GM12874 (cell line): ENCODE results near the gene SYCP3.

ENCODE experiments used
- TF ChIP-seq, protein P1 (sequence below): IDR thresholded peaks from 2 replicates; pipeline ENCODE4 v1.5.1; 2011; ENCODE audit warnings: low read depth, mild to moderate bottlenecking, control low read depth, low read length, moderate library complexity; ENCODE audit not compliant: insufficient read depth

SYCP3 gene

GRCh38 chr12:101698800-101699347, 40.4 kb downstream of the SYCP3 start:
- TF ChIP-seq, protein P1, sequence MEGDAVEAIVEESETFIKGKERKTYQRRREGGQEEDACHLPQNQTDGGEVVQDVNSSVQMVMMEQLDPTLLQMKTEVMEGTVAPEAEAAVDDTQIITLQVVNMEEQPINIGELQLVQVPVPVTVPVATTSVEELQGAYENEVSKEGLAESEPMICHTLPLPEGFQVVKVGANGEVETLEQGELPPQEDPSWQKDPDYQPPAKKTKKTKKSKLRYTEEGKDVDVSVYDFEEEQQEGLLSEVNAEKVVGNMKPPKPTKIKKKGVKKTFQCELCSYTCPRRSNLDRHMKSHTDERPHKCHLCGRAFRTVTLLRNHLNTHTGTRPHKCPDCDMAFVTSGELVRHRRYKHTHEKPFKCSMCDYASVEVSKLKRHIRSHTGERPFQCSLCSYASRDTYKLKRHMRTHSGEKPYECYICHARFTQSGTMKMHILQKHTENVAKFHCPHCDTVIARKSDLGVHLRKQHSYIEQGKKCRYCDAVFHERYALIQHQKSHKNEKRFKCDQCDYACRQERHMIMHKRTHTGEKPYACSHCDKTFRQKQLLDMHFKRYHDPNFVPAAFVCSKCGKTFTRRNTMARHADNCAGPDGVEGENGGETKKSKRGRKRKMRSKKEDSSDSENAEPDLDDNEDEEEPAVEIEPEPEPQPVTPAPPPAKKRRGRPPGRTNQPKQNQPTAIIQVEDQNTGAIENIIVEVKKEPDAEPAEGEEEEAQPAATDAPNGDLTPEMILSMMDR: no peak

DNA sequence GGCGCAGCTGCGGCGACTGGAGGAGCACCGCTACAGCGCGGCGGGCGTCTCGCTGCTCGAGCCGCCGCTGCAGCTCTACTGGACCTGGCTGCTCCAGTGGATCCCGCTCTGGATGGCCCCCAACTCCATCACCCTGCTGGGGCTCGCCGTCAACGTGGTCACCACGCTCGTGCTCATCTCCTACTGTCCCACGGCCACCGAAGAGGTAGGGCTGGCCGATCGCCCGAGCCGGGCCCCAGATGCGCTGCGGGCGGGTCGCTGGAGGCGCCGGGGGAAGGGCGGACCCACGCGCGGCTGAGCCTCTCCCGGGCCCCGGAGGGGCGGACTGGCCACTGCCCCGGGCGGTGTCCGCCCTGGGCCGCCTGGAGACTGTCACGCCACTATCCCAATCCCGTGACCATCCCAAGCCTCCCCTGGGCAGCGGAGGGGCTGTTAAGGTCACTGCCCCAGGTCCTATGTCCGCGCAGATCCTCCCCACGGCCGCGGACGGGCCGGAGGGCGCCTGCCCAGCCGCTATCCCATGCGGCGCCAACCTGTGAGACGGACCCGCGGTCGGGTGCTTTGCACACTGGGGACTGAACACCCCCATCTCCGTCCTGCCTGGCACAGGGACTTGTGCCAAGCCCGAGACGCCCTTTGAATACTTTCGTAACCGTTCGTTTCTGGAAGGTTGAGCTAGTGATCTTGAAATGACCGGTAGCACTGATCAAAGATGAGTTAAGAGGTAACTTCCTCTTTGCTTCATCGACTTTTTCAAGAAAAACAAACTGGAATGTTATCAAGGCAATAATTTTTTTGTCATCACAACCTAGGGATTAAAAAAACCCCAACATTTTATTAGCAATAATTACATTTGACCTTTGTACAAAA, 41.1 kb downstream of the SYCP3 start:
- TF ChIP-seq, protein P1: no peak

DNA sequence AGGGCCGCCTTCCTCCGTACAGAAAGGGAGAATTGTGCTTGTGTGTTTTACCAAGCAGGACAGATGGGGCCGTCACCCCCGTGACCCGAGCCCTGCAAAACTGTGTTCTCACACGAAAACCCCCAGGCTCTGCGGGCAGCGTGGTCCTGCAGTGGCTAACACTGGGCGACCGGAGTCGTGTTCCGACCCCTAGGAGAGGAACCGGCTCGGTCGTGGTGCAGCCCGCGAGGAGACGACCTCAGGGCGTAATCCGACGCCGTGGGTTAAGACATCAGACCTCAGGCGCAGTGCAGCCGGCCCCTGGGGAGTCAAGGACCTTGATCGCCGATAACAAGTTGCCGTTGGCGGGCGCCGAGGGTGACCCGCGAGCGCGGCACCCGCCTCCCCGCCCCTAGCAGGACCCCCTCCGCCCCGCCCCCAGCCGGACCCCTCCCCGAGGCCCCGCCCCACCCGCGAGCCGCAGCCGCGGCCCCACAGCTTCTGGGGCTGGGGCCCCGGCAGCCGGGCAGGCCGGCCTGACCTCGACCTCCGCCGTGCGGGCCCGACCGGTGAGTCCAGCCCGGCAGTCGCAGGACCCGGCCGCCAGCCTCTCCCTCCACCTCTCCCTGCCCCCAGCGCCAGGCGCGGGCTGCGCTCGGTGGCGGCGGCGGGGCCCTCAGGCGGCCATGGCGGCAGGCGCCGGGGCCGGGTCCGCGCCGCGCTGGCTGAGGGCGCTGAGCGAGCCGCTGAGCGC, 41.9 kb downstream of the SYCP3 start, which contains the start of gene CHPT1:
Gene CHPT1, plus strand, starts transcription at position 444 of the 733 bp plus-strand sequence. Its CDS starts 222 bp downstream, at position 666.
- TF ChIP-seq, protein P1: no peak

DNA sequence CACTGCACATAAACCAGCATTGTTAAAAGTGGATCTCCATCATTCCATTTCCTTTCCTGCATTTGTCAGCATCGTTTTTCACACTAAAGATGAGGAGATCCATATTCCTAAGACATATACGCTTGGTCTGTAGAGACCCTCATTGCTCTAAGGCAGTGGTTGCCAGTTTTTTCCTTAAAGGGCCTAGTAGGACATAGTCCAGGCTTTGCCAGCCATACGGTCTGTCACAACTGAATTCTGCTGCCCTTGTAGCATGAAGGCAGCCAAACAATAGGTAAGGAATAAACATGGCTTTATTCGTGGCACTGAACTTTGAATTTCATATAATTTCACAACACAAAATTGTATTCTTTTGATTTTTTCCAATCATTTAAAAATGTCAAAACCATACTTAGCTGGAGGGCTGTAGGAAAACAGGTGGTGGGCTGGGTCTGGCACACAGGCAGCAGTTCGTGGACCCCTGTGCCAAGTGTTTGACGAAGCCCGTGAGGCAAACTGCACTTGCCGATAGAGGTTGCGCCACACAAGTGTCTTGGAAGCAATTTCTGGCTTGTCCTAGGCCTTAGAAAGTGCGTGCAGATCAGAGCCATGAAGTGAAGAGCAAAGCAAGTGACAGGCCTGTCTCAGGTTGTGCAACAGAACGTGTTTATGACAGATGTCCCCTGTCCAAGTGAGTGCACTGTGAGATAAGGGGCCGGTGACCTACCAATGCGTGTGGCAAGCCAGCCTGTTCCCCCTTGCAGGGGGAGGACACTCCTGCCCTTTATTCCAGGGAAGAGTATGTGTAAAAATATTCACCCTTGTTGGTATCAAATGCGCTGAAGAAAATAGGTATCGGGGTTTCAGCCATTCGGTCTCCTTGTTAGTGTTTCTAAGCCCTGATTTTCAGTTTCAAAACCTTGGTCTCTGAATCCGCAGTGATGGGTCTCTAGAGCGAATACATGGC, 42.7 kb downstream of the SYCP3 start:
- TF ChIP-seq, protein P1: no peak

- TF ChIP-seq, protein P1: no peak
These were observed 43.6 kb downstream of the SYCP3 start for GRCh38 chr12:101695706-101696105.

DNA sequence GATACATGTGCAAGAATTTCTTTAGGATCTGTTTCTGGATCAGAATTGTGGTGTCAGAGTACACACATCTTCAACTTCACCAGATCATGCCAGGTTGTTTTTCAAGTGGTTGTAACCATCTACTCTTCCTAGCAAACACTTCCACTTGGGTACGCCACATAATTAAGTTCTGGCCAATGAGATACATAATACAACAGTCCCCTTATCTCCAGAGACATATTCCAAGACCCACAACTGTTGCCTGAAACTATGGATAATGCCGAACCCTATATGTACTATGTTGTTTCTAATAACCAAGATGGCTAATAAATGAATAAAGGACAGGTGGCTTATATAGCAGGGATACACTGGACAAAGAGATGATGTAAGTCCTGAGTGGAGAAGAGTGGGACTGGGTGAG, 44.3 kb downstream of the SYCP3 start:
- TF ChIP-seq, protein P1: no peak
